Measurements from ENCODE around the gene ZKSCAN1.
"Not testable (repeated sequence)": the region's sequence is repeated elsewhere in the genome, so short reads cannot be mapped to it uniquely, and the experiment has no call there.

Gene ZKSCAN1

GRCh38 chr7:100011516-100011915 is 3.9 kb upstream of the ZKSCAN1 start:
- Histone ChIP-seq H3K27me3 (ENCODE audit: insufficient read depth, poor library complexity, severe bottlenecking) (no peaks in the 10 kb centered on the region), H3K27ac (replicated peaks) (no peak overlapping the region), H3K4me3 (replicated peaks; ENCODE audit: insufficient read depth, low read length) (no peak overlapping the region)
- no peak for DNase-seq (ENCODE audit: low read depth in 1 of 2, low spot score in 1 of 2)
- no peak for TF ChIP-seq POLR2AphosphoS5 (IDR thresholded peaks at IDR 0.05; ENCODE audit: low read depth)
- TF ChIP-seq GABPA (IDR thresholded peaks at IDR 0.05; ENCODE audit: low read depth) = no peak
- TF ChIP-seq SPI1 (IDR thresholded peaks at IDR 0.05; ENCODE audit: borderline replicate concordance, low read depth) = no peak
- no peak for TF ChIP-seq CTCF (IDR thresholded peaks at IDR 0.05; ENCODE audit: insufficient read depth, low read length)
- TF ChIP-seq REST (IDR thresholded peaks at IDR 0.05; ENCODE audit: insufficient replicate concordance, low read depth) = no peak

- peak overlapping the region; percentile 15 for H3K27ac ChIP-seq (replicated peaks)
- H3K27me3 ChIP-seq (ENCODE audit: insufficient read depth, poor library complexity, severe bottlenecking); H3K4me3 ChIP-seq (replicated peaks; ENCODE audit: insufficient read depth, low read length): not testable (repeated sequence)
- peak in 1 of 2 experiments; percentile 44 for DNase-seq (ENCODE audit: low read depth in 1 of 2, low spot score in 1 of 2)
These were observed 2.7 kb upstream of the ZKSCAN1 start for GRCh38 chr7:100012385-100013327.

GRCh38 chr7:100013328-100013676 is 2.1 kb upstream of the ZKSCAN1 start:
- Histone ChIP-seq H3K4me3 (replicated peaks; ENCODE audit: insufficient read depth, low read length) (no peak overlapping the region), H3K27me3 (ENCODE audit: insufficient read depth, poor library complexity, severe bottlenecking) (no peaks in the 10 kb centered on the region), H3K27ac (replicated peaks) (peak overlapping the region; percentile 15; the same call in 1 of the 2 replicates)
- no peak for TF ChIP-seq POLR2AphosphoS5 (IDR thresholded peaks at IDR 0.05; ENCODE audit: low read depth)
- no peak for TF ChIP-seq GABPA (IDR thresholded peaks at IDR 0.05; ENCODE audit: low read depth)
- no peak for TF ChIP-seq SPI1 (IDR thresholded peaks at IDR 0.05; ENCODE audit: borderline replicate concordance, low read depth)
- no peak for TF ChIP-seq CTCF (IDR thresholded peaks at IDR 0.05; ENCODE audit: insufficient read depth, low read length)
- no peak for TF ChIP-seq REST (IDR thresholded peaks at IDR 0.05; ENCODE audit: insufficient replicate concordance, low read depth)
- no peak for DNase-seq (ENCODE audit: low read depth in 1 of 2, low spot score in 1 of 2)

- TF ChIP-seq SPI1 (IDR thresholded peaks at IDR 0.05; ENCODE audit: borderline replicate concordance, low read depth) = no peak
- TF ChIP-seq GABPA (IDR thresholded peaks at IDR 0.05; ENCODE audit: low read depth) = no peak
- no peak for TF ChIP-seq CTCF (IDR thresholded peaks at IDR 0.05; ENCODE audit: insufficient read depth, low read length)
- no peak for TF ChIP-seq POLR2AphosphoS5 (IDR thresholded peaks at IDR 0.05; ENCODE audit: low read depth)
- no peak for TF ChIP-seq REST (IDR thresholded peaks at IDR 0.05; ENCODE audit: insufficient replicate concordance, low read depth)
- Histone ChIP-seq H3K27ac (replicated peaks) (peak overlapping the region; percentile 83), H3K27me3 (ENCODE audit: insufficient read depth, poor library complexity, severe bottlenecking) (no peaks in the 10 kb centered on the region), H3K4me3 (replicated peaks; ENCODE audit: insufficient read depth, low read length) (peak overlapping the region; percentile 97)
- no peak for DNase-seq (ENCODE audit: low read depth in 1 of 2, low spot score in 1 of 2)
These were observed 962 bp downstream of the ZKSCAN1 start for GRCh38 chr7:100016215-100016901.
